ENCODE data around the gene SLCO2A1. TPM values are rescaled to one million over a fixed set of nuclear protein-coding genes. Genes with fewer than 3 reads are reported as not detected.

SLCO2A1 gene
- total RNA-seq: 10 to 100 TPM; 34.3 to 72.2 (median 67.7) TPM
- long read RNA-seq, donor 1, full-length matches to known transcripts: 6 of 35 reads
- long read RNA-seq, donor 1, partial matches to known transcripts: 13 of 35 reads
- long read RNA-seq, donor 1, other reads (novel, unspliced or antisense): 16 of 35 reads
- long read RNA-seq, donor 2, full-length matches to known transcripts: 8 of 19 reads
- long read RNA-seq, donor 2, partial matches to known transcripts: 3 of 19 reads
- long read RNA-seq, donor 2, other reads (novel, unspliced or antisense): 8 of 19 reads

- intact Hi-C loops (cut with DNase I, micrococcal nuclease): no loop called here
- ATAC-seq (peak; percentile 76), DNase-seq (peak; percentile 33 to 59 (median 57))
Observed at GRCh38 chr3:134029734-134030378, at the start of gene SLCO2A1. Gene SLCO2A1, minus strand, starts transcription at chr3:134029925. Its CDS starts 123 bp downstream, at chr3:134029802.

GRCh38 chr3:134079111-134079547 is 49.4 kb upstream of the SLCO2A1 start:
- Histone ChIP-seq H3K4me1 (ENCODE audit: low read depth) (no peaks in the 10 kb centered on the region), H3K36me3 (ENCODE audit: low read depth) (no peaks in the 10 kb centered on the region), H3K9me3 (peaks cover 2% of the 10 kb centered on the region), H3K4me3 (no peak overlapping the region)
- intact Hi-C loops (cut with DNase I, micrococcal nuclease): no loop called here
- no peak for TF ChIP-seq CTCF (IDR thresholded peaks at IDR 0.05)
- no peak for ATAC-seq
- no peak for DNase-seq

More at GRCh38 chr3:134029734-134030378, at the start of gene SLCO2A1:
- Histone ChIP-seq H3K4me3 (peak within 1 kb of the TSS; percentile 19), H3K4me1 (ENCODE audit: low read depth) (no peaks in the 10 kb centered on the region), H3K9me3 (no peaks in the 10 kb centered on the region), H3K36me3 (ENCODE audit: low read depth) (no peaks in the 10 kb centered on the region)
- no peak for TF ChIP-seq CTCF (IDR thresholded peaks at IDR 0.05)

GRCh38 chr3:134078169-134078831 is 48.6 kb upstream of the SLCO2A1 start:
- no peak for TF ChIP-seq CTCF (IDR thresholded peaks at IDR 0.05)
- Histone ChIP-seq H3K9me3 (peaks cover 2% of the 10 kb centered on the region), H3K4me3 (no peak overlapping the region), H3K36me3 (ENCODE audit: low read depth) (no peaks in the 10 kb centered on the region), H3K4me1 (ENCODE audit: low read depth) (no peaks in the 10 kb centered on the region)
- intact Hi-C loops (cut with DNase I, micrococcal nuclease): no loop called here
- ATAC-seq (no peak), DNase-seq (no peak)

- H3K36me3 ChIP-seq (ENCODE audit: low read depth): no peaks in the 10 kb centered on the region
- no peaks in the 10 kb centered on the region for H3K4me1 ChIP-seq (ENCODE audit: low read depth)
- intact Hi-C loops (cut with DNase I, micrococcal nuclease): no loop called here
- DNase-seq (no peak), ATAC-seq (no peak)
- no peak for TF ChIP-seq CTCF (IDR thresholded peaks at IDR 0.05)
- no peak overlapping the region for H3K4me3 ChIP-seq
- H3K9me3 ChIP-seq: peaks cover 2% of the 10 kb centered on the region
Observed at GRCh38 chr3:134077649-134078161, 48.0 kb upstream of the SLCO2A1 start.

- DNase-seq (no peak), ATAC-seq (no peak)
- intact Hi-C loops (cut with DNase I, micrococcal nuclease): no loop called here
- Histone ChIP-seq H3K4me3 (no peak overlapping the region), H3K4me1 (ENCODE audit: low read depth) (no peaks in the 10 kb centered on the region), H3K9me3 (peaks cover 2% of the 10 kb centered on the region), H3K36me3 (ENCODE audit: low read depth) (no peaks in the 10 kb centered on the region)
- no peak for TF ChIP-seq CTCF (IDR thresholded peaks at IDR 0.05)
Observed at GRCh38 chr3:134076851-134077250, 47.1 kb upstream of the SLCO2A1 start.

Measured in mucosa of descending colon (tissue), 3 donors.